Kidney tubule cell (primary cell): ENCODE results near the gene CTDSPL.

ENCODE experiments used
- DNase-seq: peaks from one replicate; pipeline ENCODE4 v3.0.0-alpha.2; 2018; ENCODE audit warnings: low spot score

CTDSPL gene

GRCh38 chr3:37988931-37989525, 127.3 kb downstream of the CTDSPL start:
- DNase-seq, result no peak

DNA sequence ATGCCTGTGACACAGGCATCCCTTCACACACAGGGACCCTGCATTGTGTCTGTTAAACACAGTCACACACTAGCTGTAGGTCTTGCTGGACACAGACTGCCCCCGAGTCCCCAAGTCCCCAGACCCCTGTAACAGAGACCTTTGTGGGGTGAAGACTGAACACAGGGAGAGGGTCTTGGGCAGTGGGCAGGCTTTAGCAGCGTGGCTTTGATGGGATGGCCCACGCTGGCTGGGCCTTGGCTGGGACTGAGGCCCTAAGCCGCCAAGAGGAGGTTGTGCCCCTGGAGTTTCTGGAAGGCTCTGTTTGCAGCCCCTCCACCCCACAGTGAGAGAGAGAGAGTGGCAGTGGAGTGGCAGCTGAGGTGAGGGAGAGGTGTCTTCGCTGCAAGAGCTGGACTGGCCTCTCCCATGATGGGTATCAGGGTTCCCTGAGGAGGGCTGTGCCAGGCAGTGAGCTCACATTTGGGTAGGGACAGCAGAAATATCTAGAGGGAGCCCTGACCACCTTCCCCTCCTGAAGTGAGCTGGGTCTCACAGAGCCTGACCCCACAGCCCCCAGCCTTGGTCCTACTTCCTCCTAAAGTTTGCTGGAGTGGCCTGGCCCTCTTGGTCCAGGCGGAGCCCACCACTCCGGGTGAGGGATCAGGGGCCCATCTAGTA, 128.3 kb downstream of the CTDSPL start:
- DNase-seq, result no peak

GRCh38 chr3:37990527-37990926, 128.8 kb downstream of the CTDSPL start, which contains the start of gene VILL:
VILL (plus strand) TSS chr3:37990786; CDS start chr3:37993673, 2,887 bp downstream.
- peak; percentile 54 for DNase-seq

- DNase-seq, result no peak
These were observed 129.4 kb downstream of the CTDSPL start for GRCh38 chr3:37991109-37991508.

DNA sequence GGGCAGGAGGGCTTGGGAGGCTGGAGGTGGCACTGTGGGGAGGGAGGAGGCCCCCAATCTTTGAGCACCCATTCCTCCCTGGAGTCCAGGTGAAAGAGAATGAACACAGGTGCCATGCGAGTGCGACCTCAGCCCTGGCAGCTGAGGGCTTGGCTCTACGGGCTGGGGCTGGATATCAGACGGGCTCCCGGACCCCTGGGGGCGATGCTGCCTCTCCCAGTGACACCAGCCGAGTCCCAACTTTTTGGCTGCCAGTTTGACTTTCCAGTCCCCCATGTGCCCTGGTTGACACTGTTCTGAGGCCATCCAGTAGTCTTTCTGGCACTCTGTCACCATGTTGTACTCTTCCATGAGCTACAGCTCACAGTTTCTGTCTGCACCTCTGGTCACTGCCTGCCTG, 130.1 kb downstream of the CTDSPL start:
- no peak for DNase-seq

- peak; percentile 37 for DNase-seq
These were observed 130.8 kb downstream of the CTDSPL start for GRCh38 chr3:37992271-37993066.

- no peak for DNase-seq
These were observed 131.4 kb downstream of the CTDSPL start for GRCh38 chr3:37993067-37993455.

- DNase-seq, result no peak
These were observed 131.8 kb downstream of the CTDSPL start for GRCh38 chr3:37993460-37993819.

GRCh38 chr3:37993820-37994638, 132.3 kb downstream of the CTDSPL start:
- peak; percentile 76 for DNase-seq

DNA sequence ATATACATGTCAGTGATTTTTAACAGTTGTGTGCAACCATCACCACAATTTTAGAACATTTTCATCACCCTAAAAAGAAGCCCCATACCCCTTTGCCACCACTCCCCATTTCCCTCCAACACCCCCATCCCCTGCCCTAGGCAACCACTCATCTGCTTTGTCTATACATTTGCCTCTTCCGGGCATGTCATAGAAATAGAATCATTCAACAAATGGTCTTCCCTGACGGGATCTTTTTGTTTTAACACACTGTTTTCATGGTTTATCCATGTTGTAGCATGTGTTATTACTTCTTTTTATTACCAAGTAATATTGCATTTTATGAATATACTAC, 132.9 kb downstream of the CTDSPL start:
- DNase-seq, result no peak

DNA sequence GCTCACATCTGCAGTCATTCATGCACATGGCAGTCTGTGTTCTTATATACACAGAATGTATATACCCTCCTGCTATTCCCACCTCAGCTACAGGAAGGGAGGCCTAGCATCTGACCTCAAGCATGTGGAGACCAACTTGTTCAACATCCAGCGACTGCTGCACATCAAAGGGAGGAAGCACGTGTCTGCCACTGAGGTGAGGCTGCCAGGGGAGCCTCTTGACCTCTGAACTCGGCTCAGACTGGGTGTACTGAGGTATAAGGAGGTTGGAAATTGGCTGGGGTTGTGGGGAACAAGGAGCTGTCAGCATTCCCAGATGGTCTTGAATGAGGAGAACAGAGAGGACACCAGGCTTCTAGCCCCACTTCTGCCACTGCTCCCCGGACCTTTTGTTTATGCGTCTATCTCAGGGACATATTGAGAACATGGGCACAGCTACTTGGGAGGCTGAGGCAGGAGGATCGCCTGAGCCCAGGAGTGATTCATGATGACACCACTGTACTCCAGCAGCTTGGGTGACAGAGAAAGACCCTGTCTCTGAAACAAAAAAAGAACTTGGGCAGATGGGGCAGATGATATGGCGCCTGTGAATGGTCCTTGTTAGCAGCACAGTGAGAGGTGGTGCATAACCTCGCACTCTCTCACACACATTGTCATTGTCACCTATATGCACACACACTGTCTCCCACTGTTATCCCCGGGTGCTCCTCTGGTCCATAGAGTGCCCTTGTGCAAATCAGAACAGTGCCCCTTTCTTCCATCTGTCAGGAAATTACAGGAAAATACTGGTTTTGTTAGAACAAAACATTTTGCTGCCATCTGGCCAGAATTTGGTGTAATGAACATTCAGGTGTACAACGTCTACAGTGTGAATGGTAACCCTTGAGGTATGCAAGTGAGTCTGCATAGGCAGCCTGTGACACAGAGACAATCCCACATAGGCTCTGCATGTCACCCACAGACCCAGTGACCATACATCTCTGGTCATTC, 134.3 kb downstream of the CTDSPL start:
- DNase-seq, result no peak

GRCh38 chr3:37996785-37997301, 135.2 kb downstream of the CTDSPL start:
- peak; percentile 89 for DNase-seq

DNA sequence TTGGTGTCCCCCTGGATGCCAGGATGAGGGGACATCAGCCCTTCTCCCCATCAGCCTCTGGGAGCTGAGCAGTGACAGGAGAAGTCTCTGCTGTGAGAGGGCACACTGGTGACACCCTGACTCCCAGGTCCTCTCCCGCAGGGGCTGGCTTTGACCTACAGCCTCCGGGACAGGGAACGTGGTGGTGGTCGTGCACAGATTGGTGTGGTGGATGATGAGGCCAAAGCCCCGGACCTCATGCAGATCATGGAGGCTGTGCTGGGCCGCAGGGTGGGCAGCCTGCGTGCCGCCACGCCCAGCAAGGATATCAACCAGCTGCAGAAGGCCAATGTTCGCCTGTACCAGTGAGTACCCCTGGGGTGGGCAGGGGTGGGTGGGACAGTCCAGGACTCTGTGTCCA, 135.7 kb downstream of the CTDSPL start:
- DNase-seq, result no peak

DNA sequence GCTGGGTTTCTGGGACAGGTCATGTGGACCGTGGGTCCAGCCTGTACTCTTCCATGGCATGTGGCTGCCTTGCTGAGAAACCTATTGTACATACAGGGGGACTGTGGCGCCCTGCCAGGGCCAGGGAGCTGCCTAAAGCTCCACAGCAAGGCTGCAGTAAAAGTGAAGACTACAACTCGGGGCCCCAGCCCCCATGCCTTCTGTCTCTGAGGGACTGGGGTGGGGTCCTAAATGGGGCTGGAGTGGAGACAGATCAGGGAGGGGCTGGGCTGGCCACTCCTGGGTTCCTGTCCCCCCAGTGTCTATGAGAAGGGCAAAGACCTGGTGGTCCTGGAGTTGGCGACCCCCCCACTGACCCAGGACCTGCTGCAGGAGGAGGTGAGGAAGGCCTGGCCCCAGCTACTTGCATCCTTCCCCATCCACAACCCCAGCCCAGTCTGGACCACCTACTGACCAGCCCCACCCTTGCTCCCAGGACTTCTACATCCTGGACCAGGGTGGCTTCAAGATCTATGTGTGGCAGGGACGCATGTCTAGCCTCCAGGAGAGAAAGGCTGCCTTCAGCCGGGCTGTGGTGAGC, 136.2 kb downstream of the CTDSPL start:
- no peak for DNase-seq

GRCh38 chr3:37999836-38000235, 138.2 kb downstream of the CTDSPL start:
- DNase-seq, result no peak

DNA sequence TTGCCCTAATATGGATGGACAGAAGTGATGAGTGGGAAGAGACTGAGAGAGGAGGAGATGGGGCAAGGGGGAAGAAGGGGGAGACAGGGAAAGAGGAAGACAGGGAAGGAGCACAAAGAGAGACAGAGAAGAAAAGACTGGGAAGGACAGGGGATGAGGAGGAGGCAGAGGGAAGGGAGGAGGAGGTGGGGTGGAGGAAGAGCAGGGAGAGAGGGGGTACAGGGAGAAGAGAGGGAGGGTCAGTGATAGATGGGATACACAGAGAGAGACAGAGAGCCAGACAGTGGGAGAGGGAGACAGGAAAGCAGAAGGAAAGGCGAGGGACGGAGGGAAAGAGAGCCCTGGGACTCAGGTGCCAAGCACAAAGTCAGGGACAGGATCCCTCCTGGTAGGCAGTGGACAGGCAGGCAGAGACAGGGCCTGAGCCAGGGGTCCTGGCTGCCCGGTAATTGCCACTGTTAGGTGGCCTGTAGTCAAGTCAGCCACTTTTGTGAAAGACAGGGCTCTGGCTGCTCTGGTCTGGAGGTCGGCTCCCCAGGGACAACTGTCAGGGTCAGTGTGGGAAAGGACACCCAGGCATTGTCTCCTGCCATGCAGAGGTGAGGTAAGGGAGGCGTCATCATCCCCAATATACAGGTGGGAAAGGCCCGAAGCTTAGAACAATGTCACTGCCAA, 138.7 kb downstream of the CTDSPL start:
- DNase-seq, result no peak

DNA sequence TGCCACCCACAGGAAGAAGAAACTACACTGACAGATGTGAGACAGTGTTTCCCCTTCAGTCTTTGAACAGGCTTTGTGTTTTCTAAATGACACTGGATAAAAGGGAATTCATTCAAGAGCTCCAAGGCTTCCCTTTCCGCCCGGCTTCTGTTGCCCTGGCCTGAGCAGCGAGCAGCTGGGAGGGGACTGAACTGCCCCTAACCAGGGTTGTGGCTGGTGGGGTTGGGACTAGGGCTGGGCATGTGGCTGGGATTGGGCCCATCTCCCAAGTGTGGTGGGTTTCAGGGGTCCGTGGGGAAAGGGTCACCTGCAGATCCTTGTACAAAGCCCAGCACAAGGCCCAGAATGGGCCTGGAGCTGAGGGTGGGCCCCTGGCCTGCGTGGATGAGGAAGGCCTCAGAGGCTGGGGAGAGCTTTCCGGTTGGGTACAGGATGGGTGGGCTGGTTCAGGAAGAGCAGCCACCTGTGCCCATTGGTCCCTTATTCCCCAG, 139.3 kb downstream of the CTDSPL start:
- no peak for DNase-seq

DNA sequence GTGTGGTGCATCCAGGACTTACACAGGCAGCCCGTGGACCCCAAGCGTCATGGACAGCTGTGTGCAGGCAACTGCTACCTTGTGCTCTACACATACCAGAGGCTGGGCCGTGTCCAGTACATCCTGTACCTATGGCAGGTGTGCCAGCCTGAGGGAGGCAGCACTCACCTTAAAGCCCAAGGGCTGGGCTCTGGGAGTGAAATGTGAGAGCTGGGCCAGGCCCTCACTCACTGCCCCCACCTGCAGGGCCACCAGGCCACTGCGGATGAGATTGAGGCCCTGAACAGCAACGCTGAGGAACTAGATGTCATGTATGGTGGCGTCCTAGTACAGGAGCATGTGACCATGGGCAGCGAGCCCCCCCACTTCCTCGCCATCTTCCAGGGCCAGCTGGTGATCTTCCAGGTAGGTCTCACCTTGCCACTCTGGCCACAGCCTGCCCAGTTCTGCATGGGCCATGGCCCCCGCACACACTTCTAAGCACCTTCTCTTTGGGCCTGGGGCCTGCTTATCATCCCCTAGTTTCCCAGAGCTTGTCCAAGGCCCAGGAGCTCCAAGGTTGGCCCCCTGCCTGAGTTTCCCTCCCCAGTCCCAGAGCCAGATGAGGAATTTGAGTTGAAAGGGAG, 139.9 kb downstream of the CTDSPL start:
- DNase-seq, result no peak

DNA sequence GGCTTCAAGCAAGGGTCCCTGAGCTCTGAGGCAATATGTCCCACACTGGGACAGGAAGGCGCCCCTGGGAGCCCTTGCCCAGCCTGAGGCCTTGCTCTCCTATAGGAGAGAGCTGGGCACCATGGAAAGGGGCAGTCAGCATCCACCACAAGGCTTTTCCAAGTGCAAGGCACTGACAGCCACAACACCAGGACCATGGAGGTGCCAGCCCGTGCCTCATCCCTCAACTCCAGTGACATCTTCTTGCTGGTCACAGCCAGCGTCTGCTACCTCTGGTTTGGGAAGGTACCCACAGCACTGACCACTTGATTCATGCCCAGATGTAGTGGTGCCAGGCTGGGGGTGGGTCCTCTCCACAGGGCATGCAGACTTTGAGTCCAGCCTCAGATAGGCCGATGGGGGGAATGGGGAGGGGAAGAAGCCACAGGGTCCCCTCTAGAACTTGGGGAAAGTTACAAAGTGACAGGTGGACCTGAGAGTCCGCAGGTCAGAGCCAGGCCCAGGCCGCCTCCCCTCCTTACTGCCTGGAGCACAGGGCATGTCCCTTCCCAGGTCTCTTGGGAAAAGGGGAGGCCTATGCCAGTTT, 140.7 kb downstream of the CTDSPL start:
- no peak for DNase-seq
